Measurements from ENCODE around the gene CARMIL3. TPM values are rescaled to one million over a fixed set of nuclear protein-coding genes. Genes with fewer than 3 reads are reported as not detected.
"Not testable (repeated sequence)": the region's sequence is repeated elsewhere in the genome, so short reads cannot be mapped to it uniquely, and the experiment has no call there.

CARMIL3 gene
- total RNA-seq, 2 experiments from 2014 or later: 0.63 to 0.83 TPM

- TF ChIP-seq CTCF (IDR thresholded peaks at IDR 0.05): no peak
- no peak for ATAC-seq
- ChIA-PET CTCF (interaction anchor here (1.0 to 1.6 kb wide), 3 partner anchors 8 to 70 kb away, joined by 3 to 6 read pairs (median 3); no protein-coding TSS in a partner anchor), POLR2A (no interaction called here)
- H3K9me3 Mint-ChIP-seq: no peaks in the 10 kb centered on the region
- intact Hi-C loops (cut with micrococcal nuclease): no loop called here
- DNase-seq: no peak
- H3K27ac Mint-ChIP-seq: no peak overlapping the region
- no peaks in the 10 kb centered on the region for H3K36me3 Mint-ChIP-seq (ENCODE audit: low read depth)
- H3K4me3 Mint-ChIP-seq: no peak overlapping the region
- no peaks in the 10 kb centered on the region for H3K27me3 Mint-ChIP-seq
- peaks cover 9% of the 10 kb centered on the region for H3K4me1 Mint-ChIP-seq (ENCODE audit: low read depth)
Observed at GRCh38 chr14:24038686-24039085, 13.1 kb upstream of the CARMIL3 start.

- intact Hi-C loops (cut with micrococcal nuclease): no loop called here
- no peaks in the 10 kb centered on the region for H3K9me3 Mint-ChIP-seq
- H3K4me3 Mint-ChIP-seq: no peak overlapping the region
- no peak for TF ChIP-seq CTCF (IDR thresholded peaks at IDR 0.05)
- H3K27ac Mint-ChIP-seq: no peak overlapping the region
- DNase-seq: no peak
- CTCF ChIA-PET: interaction anchor here (2.1 to 3.9 kb wide), 2 partner anchors 17 to 68 kb away, joined by 6 to 23 read pairs; no protein-coding TSS in a partner anchor
- POLR2A ChIA-PET: no interaction called here
- peaks cover 14% of the 10 kb centered on the region for H3K4me1 Mint-ChIP-seq (ENCODE audit: low read depth)
- H3K27me3 Mint-ChIP-seq: peaks cover 6% of the 10 kb centered on the region
- no peak for ATAC-seq
- H3K36me3 Mint-ChIP-seq (ENCODE audit: low read depth): no peaks in the 10 kb centered on the region
Observed at GRCh38 chr14:24040692-24041091, 11.1 kb upstream of the CARMIL3 start.

GRCh38 chr14:24042746-24043145, 9.1 kb upstream of the CARMIL3 start:
- H3K4me1 Mint-ChIP-seq (ENCODE audit: low read depth): peaks cover 5% of the 10 kb centered on the region
- peaks cover 7% of the 10 kb centered on the region for H3K27me3 Mint-ChIP-seq
- no peaks in the 10 kb centered on the region for H3K36me3 Mint-ChIP-seq (ENCODE audit: low read depth)
- H3K9me3 Mint-ChIP-seq: no peaks in the 10 kb centered on the region
- TF ChIP-seq CTCF (IDR thresholded peaks at IDR 0.05): no peak
- no peak overlapping the region for H3K4me3 Mint-ChIP-seq
- no peak for ATAC-seq
- no peak for DNase-seq
- ChIA-PET CTCF (interaction anchor here (0.8 to 3.9 kb wide), 4 partner anchors 15 to 118 kb away, joined by 3 to 23 read pairs (median 4); partner anchors contain the start of gene IRF9), POLR2A (interaction anchor here (0.7 kb wide), 1 partner anchor 8 kb away, joined by 3 read pairs; no protein-coding TSS in a partner anchor)
- intact Hi-C loops (cut with micrococcal nuclease): no loop called here
- no peak overlapping the region for H3K27ac Mint-ChIP-seq

GRCh38 chr14:24049002-24049401, 2.8 kb upstream of the CARMIL3 start:
- H3K27ac Mint-ChIP-seq; H3K4me3 Mint-ChIP-seq; ATAC-seq; H3K9me3 Mint-ChIP-seq; POLR2A ChIA-PET; intact Hi-C loops (cut with micrococcal nuclease); DNase-seq; H3K36me3 Mint-ChIP-seq (ENCODE audit: low read depth): not testable (repeated sequence)
- CTCF ChIA-PET: interaction anchor here (3.1 to 4.4 kb wide), 2 partner anchors 8 to 42 kb away, joined by 11 to 22 read pairs; no protein-coding TSS in a partner anchor
- Mint-ChIP-seq H3K27me3 (peaks cover 13% of the 10 kb centered on the region), H3K4me1 (ENCODE audit: low read depth) (peaks cover 24% of the 10 kb centered on the region)

- peaks cover 19% of the 10 kb centered on the region for H3K4me1 Mint-ChIP-seq (ENCODE audit: low read depth)
- POLR2A ChIA-PET: interaction anchor here (0.9 to 1.3 kb wide), 2 partner anchors 29 to 192 kb away, joined by 3 read pairs; partner anchors contain the start of gene TINF2
- peak overlapping the region; percentile 67 for H3K4me3 Mint-ChIP-seq
- DNase-seq; H3K27me3 Mint-ChIP-seq; intact Hi-C loops (cut with micrococcal nuclease); H3K9me3 Mint-ChIP-seq; H3K27ac Mint-ChIP-seq; H3K36me3 Mint-ChIP-seq (ENCODE audit: low read depth); ATAC-seq: not testable (repeated sequence)
- CTCF ChIA-PET: interaction anchor here (1.3 to 3.8 kb wide), 4 partner anchors 41 to 419 kb away, joined by 4 to 35 read pairs (median 6); partner anchors contain the start of gene PCK2
Observed at GRCh38 chr14:24050753-24051152, 1.1 kb upstream of the CARMIL3 start.

GRCh38 chr14:24051176-24051788, 527 bp upstream of the CARMIL3 start:
- intact Hi-C loops (cut with micrococcal nuclease): no loop called here
- Mint-ChIP-seq H3K27ac (peak overlapping the region; percentile 10), H3K27me3 (peaks cover 5% of the 10 kb centered on the region), H3K4me3 (peak overlapping the region; percentile 67), H3K9me3 (no peaks in the 10 kb centered on the region), H3K36me3 (ENCODE audit: low read depth) (no peaks in the 10 kb centered on the region), H3K4me1 (ENCODE audit: low read depth) (peaks cover 19% of the 10 kb centered on the region)
- DNase-seq (no peak), ATAC-seq (no peak)
- POLR2A ChIA-PET: interaction anchor here (1.3 kb wide), 1 partner anchor 44 kb away, joined by 4 read pairs; no protein-coding TSS in a partner anchor
- CTCF ChIA-PET: interaction anchor here (0.7 to 3.8 kb wide), 6 partner anchors 17 to 419 kb away, joined by 3 to 35 read pairs (median 4); partner anchors contain the start of gene PCK2
- TF ChIP-seq CTCF (IDR thresholded peaks at IDR 0.05): no peak
